Gastroesophageal sphincter (tissue), 4 donors: ENCODE results near the gene RALGAPA1. TPM values are rescaled to one million over a fixed set of nuclear protein-coding genes. Genes with fewer than 3 reads are reported as not detected.
"Not testable (repeated sequence)": the region's sequence is repeated elsewhere in the genome, so short reads cannot be mapped to it uniquely, and the experiment has no call there.

ENCODE experiments used
- ATAC-seq: fragments of 150-250 bp; one replicate; pipeline ENCODE4 v1.9.1; 2016; ENCODE audit warnings: mild to moderate bottlenecking, moderate library complexity
- H3K27ac ChIP-seq, 4 donors: fragments of 200-600 bp; sonication (generic) in 3 of 4; 1 replicate in 3 of 4; 2 replicates in 1 of 4; pipeline ENCODE4 v1.5.1; 2016 to 2019
- H3K27me3 ChIP-seq: fragments of 200-600 bp; sonication (generic); one replicate; pipeline ENCODE4 v1.5.1; 2019
- H3K36me3 ChIP-seq, 2 donors: fragments of 200-600 bp; sonication (generic); one replicate each; pipeline ENCODE4 v1.5.1; 2019; ENCODE audit warnings: control low read depth in 1 of 2
- H3K4me1 ChIP-seq, 3 donors: fragments of 200-600 bp; sonication (generic); 1 replicate in 2 of 3; 2 replicates in 1 of 3; pipeline ENCODE4 v1.5.1; 2016 to 2019; ENCODE audit warnings: control low read depth in 2 of 3
- H3K4me3 ChIP-seq, 2 donors: fragments of 200-600 bp; sonication (generic); one replicate each; pipeline ENCODE4 v1.5.1; 2019; ENCODE audit warnings: mild to moderate bottlenecking in 1 of 2, moderate library complexity in 1 of 2
- H3K9me3 ChIP-seq, 3 donors: fragments of 200-600 bp; sonication (generic); one replicate each; pipeline ENCODE4 v1.5.1; 2017 to 2019; ENCODE audit warnings: control low read depth in 2 of 3
- CTCF ChIP-seq, 4 experiments: fragments of 200-600 bp in 2 of 4; fragments of 450-650 bp in 2 of 4; sonication (generic) in 1 of 4; IDR thresholded peaks; one replicate each; pipeline ENCODE4 v1.5.1; 2017 to 2019; ENCODE audit warnings: antibody characterized with exemption in 4 of 4, mild to moderate bottlenecking in 2 of 4, moderate library complexity in 2 of 4
- EP300 ChIP-seq: sonication (generic); formaldehyde crosslinking; IDR thresholded peaks from one replicate; pipeline ENCODE4 v1.6.1; 2017; ENCODE audit warnings: antibody characterized with exemption, mild to moderate bottlenecking
- POLR2A ChIP-seq, 2 donors: fragments of 450-650 bp; IDR thresholded peaks; one replicate each; pipeline ENCODE4 v1.6.1; 2017; ENCODE audit warnings: antibody characterized with exemption in 2 of 2, mild to moderate bottlenecking in 2 of 2, moderate library complexity in 1 of 2
- POLR2AphosphoS5 ChIP-seq: sonication (generic); formaldehyde crosslinking; IDR thresholded peaks from one replicate; pipeline ENCODE4 v1.6.1; 2017; ENCODE audit warnings: antibody characterized with exemption
- WGBS, 2 donors: methylation state at CpG; one replicate each; pipeline ENCODE4 v1.1.5; 2018; ENCODE audit warnings: low coverage in 1 of 2; 5-methylcytosine and 5-hydroxymethylcytosine counted together
- total RNA-seq, 4 donors: library from RNA; depleted of rRNA; stranded (reverse); fragments of >200 nt; gene quantifications; one replicate each; pipeline ENCODE4 v1.1.0, GENCODE V29; 2016

RALGAPA1 gene
- total RNA-seq: 10 to 100 TPM; 46.6 to 97.4 (median 69.4) TPM

DNA sequence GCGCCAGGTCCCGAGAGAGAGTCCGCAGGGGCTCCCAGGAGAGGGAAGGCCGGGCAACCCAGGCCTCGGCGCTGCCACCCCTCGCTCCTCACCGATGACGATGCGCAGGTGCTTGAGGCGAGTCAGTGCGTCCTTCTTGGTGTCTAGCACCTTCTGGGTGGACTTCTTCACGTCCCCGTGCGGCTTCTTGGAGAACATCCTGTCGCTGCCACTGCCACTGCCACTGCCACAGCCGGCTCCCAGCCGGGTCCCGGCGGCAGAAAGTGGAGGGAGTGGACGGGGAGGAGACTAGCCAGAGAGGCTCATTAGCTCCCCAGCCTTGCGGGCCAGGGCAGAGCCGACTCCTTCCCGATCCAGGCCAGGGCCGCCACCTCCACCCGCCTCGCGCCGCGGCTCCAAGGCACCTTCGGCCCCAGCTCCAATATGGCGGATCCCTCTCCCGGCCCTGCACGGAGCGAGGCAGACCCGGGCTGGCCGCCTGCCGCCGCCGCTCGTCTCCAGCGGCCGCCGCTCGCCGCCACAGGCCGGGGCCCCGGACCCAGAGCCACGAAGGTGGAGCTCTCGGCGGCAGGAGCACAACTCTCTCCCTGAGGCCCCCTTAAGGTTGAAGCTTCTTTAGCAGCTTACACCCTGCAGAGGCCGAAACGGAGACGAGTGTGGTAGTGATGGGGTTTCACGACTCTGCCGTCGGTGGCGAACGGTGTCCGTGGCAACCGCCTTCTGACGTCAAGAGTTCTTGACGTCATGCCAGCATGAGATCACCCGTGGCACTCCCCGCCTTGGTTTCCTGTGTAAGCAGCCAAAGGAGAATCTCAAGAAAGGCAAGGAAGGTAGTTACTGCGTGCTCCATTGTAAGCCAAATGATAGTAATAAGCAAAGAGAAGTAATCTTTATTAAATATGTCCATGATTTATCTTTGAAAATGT lies at the start of gene RALGAPA1:
TSS of gene RALGAPA1 (minus strand) at position 658 of the 926 bp plus-strand sequence. CDS start at position 198, 460 bp downstream.
- Histone ChIP-seq H3K27ac (peak within 1 kb of the TSS; percentile 83 to 96 (median 92)), H3K4me1 (peaks cover 0 to 34% (median 0%) of the 10 kb centered on the region in 3 donors), H3K4me3 (peak within 1 kb of the TSS; percentile 79 to 94)
- not testable (repeated sequence) for H3K9me3 ChIP-seq, H3K27me3 ChIP-seq, H3K36me3 ChIP-seq
- ATAC-seq: peak; percentile 100
- TF ChIP-seq POLR2AphosphoS5 (peak; percentile 86), CTCF (IDR thresholded peaks at IDR 0.05) (peak in 3 of 4 experiments; percentile 10 to 70 (median 65)), POLR2A (IDR thresholded peaks at IDR 0.05) (peak; percentile 84 to 91)
- 1 to 8% methylated on average over 2 to 8 of the region's 66 CpGs for WGBS, 2 donors

GRCh38 chr14:35858521-35859209 lies 49.6 kb upstream of the RALGAPA1 start:
- H3K4me1 ChIP-seq: no peaks in the 10 kb centered on the region
- no peaks in the 10 kb centered on the region for H3K9me3 ChIP-seq
- ATAC-seq: no peak
- 93 to 100% methylated on average over 3 to 4 of the region's 7 CpGs for WGBS, 2 donors
- peaks cover 0 to 35% of the 10 kb centered on the region in 2 donors for H3K36me3 ChIP-seq
- no peak overlapping the region for H3K27ac ChIP-seq
- H3K4me3 ChIP-seq: no peak overlapping the region
- TF ChIP-seq CTCF (IDR thresholded peaks at IDR 0.05) (no peak), EP300 (no peak), POLR2A (IDR thresholded peaks at IDR 0.05) (no peak), POLR2AphosphoS5 (no peak)
- H3K27me3 ChIP-seq: no peaks in the 10 kb centered on the region

- Histone ChIP-seq H3K9me3 (no peaks in the 10 kb centered on the region), H3K36me3 (peaks cover 0 to 32% of the 10 kb centered on the region in 2 donors), H3K4me3 (no peak overlapping the region), H3K27ac (no peak overlapping the region), H3K4me1 (no peaks in the 10 kb centered on the region), H3K27me3 (no peaks in the 10 kb centered on the region)
- no peak for TF ChIP-seq POLR2A (IDR thresholded peaks at IDR 0.05)
- no peak for TF ChIP-seq CTCF (IDR thresholded peaks at IDR 0.05)
- TF ChIP-seq EP300: no peak
- no peak for TF ChIP-seq POLR2AphosphoS5
- 82 to 100% methylated on average over 1 to 6 of the region's 6 CpGs for WGBS, 2 donors
- no peak for ATAC-seq
These were observed 46.9 kb upstream of the RALGAPA1 start for GRCh38 chr14:35855876-35856481.

DNA sequence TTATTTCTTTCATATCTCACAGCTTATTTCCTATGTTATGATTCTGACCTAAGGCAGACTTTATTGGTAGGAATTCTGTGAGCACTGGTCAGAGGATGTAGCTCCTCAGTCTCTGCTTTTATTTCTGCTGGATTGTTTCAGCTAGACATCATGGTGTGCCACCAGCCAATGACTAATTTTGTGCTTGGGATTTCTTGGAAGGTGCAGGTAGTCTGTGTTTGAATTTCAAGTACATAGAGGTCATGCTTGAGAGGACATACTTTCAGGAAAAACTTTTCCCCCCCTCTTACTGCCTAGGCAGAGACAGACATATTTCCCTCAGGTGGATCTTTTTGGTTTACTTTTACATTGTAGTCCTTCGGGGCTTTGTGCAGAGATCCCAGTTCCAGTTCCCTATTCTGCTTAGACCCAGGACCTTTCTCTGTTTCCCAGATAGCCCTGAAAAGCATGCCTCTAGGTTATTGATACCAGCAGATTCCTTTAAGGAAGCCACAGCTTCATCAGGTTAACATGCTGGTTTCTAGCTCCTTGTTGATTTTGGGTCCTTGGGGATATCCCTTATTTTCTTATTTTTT lies 45.7 kb upstream of the RALGAPA1 start:
- ATAC-seq: no peak

More for the DNA sequence above, 45.7 kb upstream of the RALGAPA1 start:
- Histone ChIP-seq H3K27me3 (no peaks in the 10 kb centered on the region), H3K36me3 (peaks cover 0 to 37% of the 10 kb centered on the region in 2 donors), H3K9me3 (no peaks in the 10 kb centered on the region), H3K27ac (no peak overlapping the region), H3K4me1 (no peaks in the 10 kb centered on the region), H3K4me3 (no peak overlapping the region)
- TF ChIP-seq POLR2AphosphoS5 (no peak), POLR2A (IDR thresholded peaks at IDR 0.05) (no peak), EP300 (no peak), CTCF (IDR thresholded peaks at IDR 0.05) (no peak)
- WGBS, 2 donors: 73% methylated on average over 1 of the region's 1 CpG; no CpG with 5 or more reads in 1 of the 2 donors
